HepG2 (cell line): ENCODE results near the gene CRISPLD2. TPM values are rescaled to one million over a fixed set of nuclear protein-coding genes. Genes with fewer than 3 reads are reported as not detected.

Experiments used
- ATAC-seq: fragments of 200-7000 bp; cut with Tn5 transposase; 3 replicates; pipeline ENCODE4 v1.9.1; 2020; ENCODE audit warnings: mild to moderate bottlenecking, moderate library complexity
- BruUV-seq: library from RNA; stranded (reverse); fragments of 400-500 nt; replicated peaks from 2 replicates; lab custom pipeline; 2021; lab: Mats Ljungman, UMichigan
- CTCF ChIA-PET: fragments of 300-600 bp; formaldehyde crosslinking; extraction: SDS; loops from one replicate; lab custom pipeline; 2021; ENCODE audit warnings: low total read pairs, inconsistent platforms, low intra/inter-chr PET ratio; lab: Yijun Ruan, JAX
- POLR2A ChIA-PET: fragments of 350-600 bp; sonication (Branson Sonifier 250); formaldehyde crosslinking; loops from one replicate; lab custom pipeline; 2020; ENCODE audit warnings: antibody characterized with exemption, inconsistent platforms; lab: Yijun Ruan, JAX
- DNase-seq: peaks from one replicate; pipeline ENCODE4 v3.0.0-alpha.2; 2015; ENCODE audit warnings: low spot score
- FAIRE-seq: peaks from 3 replicates; lab custom pipeline; 2011; peaks lifted over from hg19 to GRCh38; lab: Jason Lieb, UNC
- H2AFZ ChIP-seq: one replicate; pipeline ENCODE4 v1.6.1; 2011; ENCODE audit warnings: low read length, inconsistent platforms
- H3K27ac ChIP-seq: fragments of 300-600 bp; 3 replicates; pipeline ENCODE4 v1.8.0; 2011; ENCODE audit warnings: mixed run types, mild to moderate bottlenecking, mixed read lengths, low read length, inconsistent platforms; ENCODE audit not compliant: insufficient read depth; ENCODE audit errors: extremely low read length
- H3K27me3 ChIP-seq, 2 experiments: fragments of 200-600 bp in 1 of 2; 2 replicates in 1 of 2; 3 replicates in 1 of 2; pipeline versions ENCODE4 v1.6.0 to v1.8.0; 2011; ENCODE audit warnings: low read length in 2 of 2, mild to moderate bottlenecking in 2 of 2, moderate library complexity in 2 of 2, inconsistent platforms in 1 of 2; ENCODE audit not compliant: insufficient read depth in 2 of 2, control insufficient read depth in 1 of 2
- H3K36me3 ChIP-seq, 2 experiments: fragments of 200-600 bp in 1 of 2; replicated peaks in 1 of 2; 2 replicates in 1 of 2; 3 replicates in 1 of 2; pipeline versions ENCODE4 v1.5.1 to v1.8.0; 2011; ENCODE audit warnings: low read length in 2 of 2, inconsistent platforms in 1 of 2; ENCODE audit not compliant: insufficient read depth in 2 of 2, control insufficient read depth in 1 of 2
- H3K4me1 ChIP-seq: 2 replicates; pipeline ENCODE4 v1.5.1; 2012; ENCODE audit warnings: low read length, inconsistent platforms; ENCODE audit not compliant: insufficient read depth
- H3K4me2 ChIP-seq: 2 replicates; pipeline ENCODE4 v1.6.0; 2011; ENCODE audit warnings: low read depth, low read length, inconsistent platforms
- H3K4me3 ChIP-seq, 3 experiments: fragments of 200-600 bp in 1 of 3; sonication (generic), shearing (Covaris generic) in 1 of 3; replicated peaks in 1 of 3; 2 replicates each; pipeline ENCODE4 v1.5.1; 2011 to 2016; ENCODE audit warnings: low read length in 3 of 3, inconsistent platforms in 2 of 3, low read depth in 2 of 3, mild to moderate bottlenecking in 2 of 3, control low read depth in 1 of 3, mixed read lengths in 1 of 3; ENCODE audit not compliant: insufficient read depth in 1 of 3
- H3K79me2 ChIP-seq: one replicate; pipeline ENCODE4 v1.6.1; 2011; ENCODE audit warnings: low read length, inconsistent platforms; ENCODE audit not compliant: insufficient read depth
- H3K9ac ChIP-seq: 2 replicates; pipeline ENCODE4 v1.6.0; 2011; ENCODE audit warnings: mild to moderate bottlenecking, low read depth, low read length, inconsistent platforms; ENCODE audit not compliant: insufficient read depth
- H3K9me3 ChIP-seq: 2 replicates; pipeline ENCODE4 v1.5.1; 2012; ENCODE audit warnings: mild to moderate bottlenecking, low read length
- H4K20me1 ChIP-seq: 2 replicates; pipeline ENCODE4 v1.6.0; 2011; ENCODE audit warnings: inconsistent platforms, mild to moderate bottlenecking, low read length, moderate library complexity; ENCODE audit not compliant: insufficient read depth
- HIC2 ChIP-seq: sonication (generic); formaldehyde crosslinking; IDR thresholded peaks from 2 replicates; pipeline ENCODE4 v1.9.0; 2022; ENCODE audit warnings: low read depth, missing genetic modification reagents
- ZNF10 ChIP-seq: sonication (generic); formaldehyde crosslinking; IDR thresholded peaks from 2 replicates; pipeline ENCODE4 v1.4.0; 2020; ENCODE audit warnings: mild to moderate bottlenecking, low read depth, missing genetic modification reagents, borderline replicate concordance
- ZNF142 ChIP-seq: sonication (generic); formaldehyde crosslinking; IDR thresholded peaks from 2 replicates; pipeline ENCODE4 v1.4.0; 2020; ENCODE audit warnings: missing genetic modification reagents
- ZNF207 ChIP-seq: fragments of 450-650 bp; IDR thresholded peaks from 2 replicates; pipeline ENCODE4 v1.6.1; 2016; ENCODE audit warnings: antibody characterized with exemption, borderline replicate concordance
- ZNF280B ChIP-seq: sonication (generic); formaldehyde crosslinking; IDR thresholded peaks from 2 replicates; pipeline ENCODE4 v1.5.0; 2020; ENCODE audit warnings: missing genetic modification reagents, mild to moderate bottlenecking, borderline replicate concordance
- ZNF770 ChIP-seq: sonication (generic); formaldehyde crosslinking; IDR thresholded peaks from 2 replicates; pipeline ENCODE4 v1.5.0; 2020; ENCODE audit warnings: mild to moderate bottlenecking, missing genetic modification reagents
- ZNF781 ChIP-seq: sonication (generic); formaldehyde crosslinking; IDR thresholded peaks from 2 replicates; pipeline ENCODE4 v1.5.1; 2020; ENCODE audit warnings: borderline replicate concordance, mild to moderate bottlenecking, missing genetic modification reagents; ENCODE audit errors: not compliant biosample characterization
- WGBS: methylation state at CpG from one replicate; pipeline ENCODE4 v1.1.6; 2017; ENCODE audit warnings: low lambda C conversion rate; 5-methylcytosine and 5-hydroxymethylcytosine counted together
- in situ Hi-C: cut with HindIII; loops from 2 replicates; pipeline ENCODE4 v1.10.0; 2017; ENCODE audit warnings: low pct_unique_long_range_greater_than_20kb; ENCODE audit not compliant: extremely low pct_ligation_motif_present
- intact Hi-C: fragments of 100-400 bp; cut with micrococcal nuclease; formaldehyde crosslinking; loops from one replicate; pipeline ENCODE4 v1.10.0; 2022; ENCODE audit not compliant: unreplicated experiment
- polyA plus RNA-seq, 8 experiments: library from polyadenylated mRNA; depleted of rRNA in 3 of 8; stranded (reverse) in 7 of 8; unstranded in 1 of 8; fragments of >200 nt; fragmentation: Illumina TruSeq in 4 of 8; extraction: Trizol in 4 of 8; gene quantifications; 2 replicates each; pipeline versions ENCODE4 v1.2.1 to v1.2.3, GENCODE V29; 2011 to 2016; ENCODE audit warnings: low read depth in 4 of 8, missing spikeins in 1 of 8, mixed read lengths in 1 of 8; ENCODE audit not compliant: insufficient read depth in 1 of 8
- total RNA-seq, 5 experiments: library from RNA; depleted of rRNA; stranded (reverse); fragments of >200 nt; fragmentation: Illumina TruSeq; extraction: Trizol; gene quantifications; 2 replicates each; pipeline ENCODE4 v1.2.3, GENCODE V29; 2016; ENCODE audit warnings: low read depth in 1 of 5

CRISPLD2 gene
- total and polyA plus RNA-seq, 2 of the 13 experiments (the other 11 are each of a cell fraction or from before 2014, with no cell fraction given): 0.04 to 0.31 TPM

GRCh38 chr16:84845496-84846002 is 25.8 kb downstream of the CRISPLD2 start (continued):
- TF ChIP-seq ZNF142 (CRISPR knock-in tag): no peak
- TF ChIP-seq ZNF280B (CRISPR knock-in tag): no peak

GRCh38 chr16:84847564-84848355 is 28.0 kb downstream of the CRISPLD2 start:
- no peaks in the 10 kb centered on the region for H3K36me3 ChIP-seq
- CTCF ChIA-PET: interaction anchor here (0.6 kb wide), 1 partner anchor 159 kb away, joined by 3 read pairs; no protein-coding TSS in a partner anchor
- no peak overlapping the region for H3K9ac ChIP-seq
- H3K27me3 ChIP-seq: peaks cover 4 to 76% of the 10 kb centered on the region in 2 experiments
- ATAC-seq (no peak), DNase-seq (no peak), FAIRE-seq (no peak)
- no peaks in the 10 kb centered on the region for H3K79me2 ChIP-seq
- no peak overlapping the region for H3K4me2 ChIP-seq
- no peaks in the 10 kb centered on the region for H3K9me3 ChIP-seq
- in situ Hi-C loops: no loop called here
- H3K27ac ChIP-seq: no peak overlapping the region
- peak; percentile 41; the same call in 1 of the 2 replicates for TF ChIP-seq ZNF770
- peak; percentile 47; the same call in 1 of the 2 replicates for TF ChIP-seq HIC2
- TF ChIP-seq ZNF10 (CRISPR knock-in tag): no peak
- no peak for TF ChIP-seq ZNF207
- TF ChIP-seq ZNF781 (CRISPR knock-in tag): no peak
- no TSS peak for BruUV-seq
- peaks cover 24% of the 10 kb centered on the region for H3K4me1 ChIP-seq
- no peak overlapping the region for H3K4me3 ChIP-seq
- POLR2A ChIA-PET: no interaction called here
- intact Hi-C loops: no loop called here
- H4K20me1 ChIP-seq: no peaks in the 10 kb centered on the region; the same call in 1 of the 2 replicates
- H2AFZ ChIP-seq: no peak overlapping the region
- 43% methylated on average over 23 of the region's 23 CpGs for WGBS
